DOHH2 (cell line): ENCODE data around the gene PTCH1.

ENCODE experiments used
- H3F3A ChIP-seq: fragments of 200-600 bp; sonication (generic), shearing (Covaris generic); 2 replicates; pipeline ENCODE4 v1.6.0; 2016; ENCODE audit warnings: antibody characterized with exemption, mild to moderate bottlenecking; ENCODE audit not compliant: control insufficient read depth, insufficient read depth
- H3K27ac ChIP-seq: fragments of 200-600 bp; sonication (generic); 2 replicates; pipeline ENCODE4 v1.5.1; 2014; ENCODE audit warnings: low read depth, mild to moderate bottlenecking, low read length, moderate library complexity
- H3K27me3 ChIP-seq: fragments of 200-600 bp; sonication (generic); 2 replicates; pipeline ENCODE4 v1.6.1; 2014; ENCODE audit warnings: mild to moderate bottlenecking, low read length, mixed read lengths; ENCODE audit not compliant: control insufficient read depth
- H3K36me3 ChIP-seq: fragments of 200-600 bp; sonication (generic); 2 replicates; pipeline ENCODE4 v1.6.1; 2014; ENCODE audit warnings: mild to moderate bottlenecking, low read length, moderate library complexity, mixed read lengths; ENCODE audit not compliant: control insufficient read depth
- H3K4me1 ChIP-seq: fragments of 200-600 bp; sonication (generic); 2 replicates; pipeline ENCODE4 v1.6.1; 2014; ENCODE audit warnings: mild to moderate bottlenecking, low read length, mixed read lengths; ENCODE audit not compliant: control insufficient read depth
- H3K4me2 ChIP-seq: fragments of 200-600 bp; sonication (generic); 2 replicates; pipeline ENCODE4 v1.6.0; 2014; ENCODE audit warnings: mild to moderate bottlenecking, low read length, moderate library complexity
- H3K4me3 ChIP-seq: fragments of 200-600 bp; sonication (generic); 2 replicates; pipeline ENCODE4 v1.5.1; 2014; ENCODE audit warnings: mild to moderate bottlenecking, low read length, mixed read lengths
- H3K79me2 ChIP-seq: fragments of 200-600 bp; sonication (generic); 2 replicates; pipeline ENCODE4 v1.6.1; 2014; ENCODE audit warnings: mild to moderate bottlenecking, low read length, mixed read lengths; ENCODE audit not compliant: control insufficient read depth
- H3K9me2 ChIP-seq: fragments of 200-600 bp; sonication (generic); replicated peaks from 2 replicates; pipeline ENCODE4 v1.6.1; 2014; ENCODE audit warnings: mild to moderate bottlenecking, low read length, mixed read lengths; ENCODE audit not compliant: control insufficient read depth
- H3K9me3 ChIP-seq: fragments of 200-600 bp; sonication (generic); 2 replicates; pipeline ENCODE4 v1.6.1; 2014; ENCODE audit warnings: antibody characterized with exemption, low read length, mixed read lengths; ENCODE audit not compliant: control insufficient read depth, insufficient read depth
- H4K20me1 ChIP-seq: fragments of 200-600 bp; sonication (generic); 2 replicates; pipeline ENCODE4 v1.6.0; 2014; ENCODE audit warnings: low read depth, mild to moderate bottlenecking, antibody characterized with exemption, low read length, moderate library complexity; ENCODE audit not compliant: control insufficient read depth, insufficient read depth
- EZH2phosphoT487 ChIP-seq: fragments of 200-600 bp; sonication (generic); IDR thresholded peaks from 2 replicates; pipeline ENCODE4 v1.6.1; 2017; ENCODE audit warnings: borderline replicate concordance, mild to moderate bottlenecking, antibody characterized with exemption, low read length, moderate library complexity, mixed read lengths
- TF ChIP-seq, protein P1 (sequence below): fragments of 200-600 bp; sonication (generic); IDR thresholded peaks from one replicate; pipeline ENCODE4 v1.5.1; 2014; ENCODE audit warnings: antibody characterized with exemption, mild to moderate bottlenecking, low read depth, low read length; ENCODE audit not compliant: poor library complexity, severe bottlenecking

The PTCH1 gene

DNA sequence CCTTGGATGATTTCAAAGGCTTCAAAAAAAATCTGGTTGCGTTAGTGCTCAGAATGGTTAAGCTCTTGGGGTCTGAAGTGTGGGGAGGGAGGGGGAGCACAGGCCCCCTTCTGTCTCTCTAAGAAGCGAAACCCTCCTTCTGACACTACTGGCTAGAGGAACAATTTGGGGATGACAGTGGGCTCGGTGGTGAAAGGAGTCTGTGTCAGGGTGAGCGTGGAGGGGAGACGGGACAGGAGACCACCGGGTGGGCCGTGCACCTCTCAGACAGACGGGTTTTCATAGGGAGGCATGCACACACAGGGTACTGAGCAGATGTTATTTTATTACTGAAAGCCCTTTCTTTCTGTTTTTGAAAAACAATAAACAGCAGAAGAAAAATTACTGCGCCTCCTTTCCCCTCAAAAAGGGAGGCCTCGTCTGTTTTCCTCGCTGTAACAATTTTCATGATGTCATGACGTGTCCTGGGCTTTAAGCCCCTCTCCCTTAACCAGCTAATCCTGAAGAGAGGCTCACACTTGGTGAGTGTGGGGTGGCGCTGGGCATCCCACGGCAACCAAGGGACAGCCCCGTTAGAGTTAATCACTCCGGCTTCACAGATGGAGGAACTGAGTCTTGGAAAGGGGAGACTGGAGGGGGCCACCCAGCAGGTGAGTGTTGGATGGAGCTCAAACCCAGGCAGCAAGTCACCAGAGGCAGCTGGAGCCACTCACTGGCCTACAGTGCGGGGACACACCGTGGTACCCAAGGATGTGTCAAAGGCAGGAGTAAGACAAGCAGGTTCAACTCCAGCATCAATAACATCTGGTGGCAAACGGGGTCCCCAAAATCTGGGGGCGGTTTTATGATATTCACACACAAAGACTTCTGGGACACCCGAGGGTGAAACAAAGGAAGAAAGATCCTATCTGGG, 53.4 kb downstream of the PTCH1 start:
- peak overlapping the region; percentile 99 for H3K4me2 ChIP-seq
- H3F3A ChIP-seq = peaks cover 20% of the 10 kb centered on the region
- H3K36me3 ChIP-seq = peaks cover 88% of the 10 kb centered on the region
- H3K9me2 ChIP-seq = no peaks in the 10 kb centered on the region
- peaks cover 52% of the 10 kb centered on the region for H3K4me1 ChIP-seq
- TF ChIP-seq, protein P1, sequence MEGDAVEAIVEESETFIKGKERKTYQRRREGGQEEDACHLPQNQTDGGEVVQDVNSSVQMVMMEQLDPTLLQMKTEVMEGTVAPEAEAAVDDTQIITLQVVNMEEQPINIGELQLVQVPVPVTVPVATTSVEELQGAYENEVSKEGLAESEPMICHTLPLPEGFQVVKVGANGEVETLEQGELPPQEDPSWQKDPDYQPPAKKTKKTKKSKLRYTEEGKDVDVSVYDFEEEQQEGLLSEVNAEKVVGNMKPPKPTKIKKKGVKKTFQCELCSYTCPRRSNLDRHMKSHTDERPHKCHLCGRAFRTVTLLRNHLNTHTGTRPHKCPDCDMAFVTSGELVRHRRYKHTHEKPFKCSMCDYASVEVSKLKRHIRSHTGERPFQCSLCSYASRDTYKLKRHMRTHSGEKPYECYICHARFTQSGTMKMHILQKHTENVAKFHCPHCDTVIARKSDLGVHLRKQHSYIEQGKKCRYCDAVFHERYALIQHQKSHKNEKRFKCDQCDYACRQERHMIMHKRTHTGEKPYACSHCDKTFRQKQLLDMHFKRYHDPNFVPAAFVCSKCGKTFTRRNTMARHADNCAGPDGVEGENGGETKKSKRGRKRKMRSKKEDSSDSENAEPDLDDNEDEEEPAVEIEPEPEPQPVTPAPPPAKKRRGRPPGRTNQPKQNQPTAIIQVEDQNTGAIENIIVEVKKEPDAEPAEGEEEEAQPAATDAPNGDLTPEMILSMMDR = no peak
- no peak for TF ChIP-seq EZH2phosphoT487
- H3K9me3 ChIP-seq = no peaks in the 10 kb centered on the region
- H3K27ac ChIP-seq = peak overlapping the region; percentile 100
- H3K79me2 ChIP-seq = peaks cover 30% of the 10 kb centered on the region
- H4K20me1 ChIP-seq = no peaks in the 10 kb centered on the region
- H3K4me3 ChIP-seq = peak overlapping the region; percentile 78
- H3K27me3 ChIP-seq = no peaks in the 10 kb centered on the region

DNA sequence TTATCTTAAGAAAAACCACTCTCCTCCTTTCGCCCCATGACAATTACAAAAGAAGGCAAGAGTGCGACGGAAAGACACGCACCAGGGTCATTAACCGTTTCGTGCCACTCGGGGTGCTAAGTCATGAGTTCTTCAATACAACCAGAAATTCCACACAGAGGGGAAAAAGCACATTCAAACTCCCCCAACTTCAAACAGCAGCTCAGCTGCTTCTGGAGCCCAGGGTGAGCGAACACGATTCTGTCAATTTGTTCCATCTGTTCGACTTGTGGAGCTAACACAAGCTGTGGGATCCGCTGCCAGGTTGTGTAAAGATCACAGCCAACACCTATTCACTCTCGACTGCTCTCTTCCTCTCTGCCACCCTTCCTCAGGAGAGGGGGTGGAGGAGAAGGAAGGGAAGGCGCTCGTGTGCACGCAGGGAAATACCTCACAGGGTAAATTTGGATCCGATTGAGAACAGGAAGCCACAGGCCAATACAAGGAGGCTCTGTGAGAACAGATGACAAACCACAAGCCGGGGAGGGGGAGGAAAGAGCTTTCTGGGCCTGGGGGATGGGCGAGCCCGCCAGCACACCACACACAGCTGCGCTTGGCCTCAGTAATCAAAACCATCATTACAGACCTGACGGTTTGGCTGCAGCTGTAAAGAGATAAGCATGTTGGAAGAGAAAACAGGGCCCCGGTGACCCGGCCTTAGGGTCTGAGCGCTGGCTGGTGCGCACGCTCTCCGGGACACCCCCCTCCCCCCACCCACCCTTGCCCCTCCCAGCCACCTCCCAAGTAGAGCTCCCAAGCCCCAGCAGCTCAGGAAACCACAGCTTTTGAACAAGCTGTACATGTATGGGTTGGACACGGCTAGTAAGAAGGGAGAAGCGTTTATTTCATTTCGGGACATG, 54.3 kb downstream of the PTCH1 start:
- no peaks in the 10 kb centered on the region for H3K9me3 ChIP-seq
- H3K36me3 ChIP-seq = peaks cover 89% of the 10 kb centered on the region
- no peaks in the 10 kb centered on the region for H3K27me3 ChIP-seq
- peak overlapping the region; percentile 100 for H3K27ac ChIP-seq
- peaks cover 30% of the 10 kb centered on the region for H3K79me2 ChIP-seq
- peaks cover 52% of the 10 kb centered on the region for H3K4me1 ChIP-seq
- H3K4me3 ChIP-seq = peak overlapping the region; percentile 78
- no peaks in the 10 kb centered on the region for H4K20me1 ChIP-seq
- H3K9me2 ChIP-seq = no peaks in the 10 kb centered on the region
- TF ChIP-seq EZH2phosphoT487 = peak; percentile 67; the same call in 1 of the 2 replicates
- TF ChIP-seq, protein P1 = no peak
- peak overlapping the region; percentile 99 for H3K4me2 ChIP-seq
- peaks cover 20% of the 10 kb centered on the region for H3F3A ChIP-seq

DNA sequence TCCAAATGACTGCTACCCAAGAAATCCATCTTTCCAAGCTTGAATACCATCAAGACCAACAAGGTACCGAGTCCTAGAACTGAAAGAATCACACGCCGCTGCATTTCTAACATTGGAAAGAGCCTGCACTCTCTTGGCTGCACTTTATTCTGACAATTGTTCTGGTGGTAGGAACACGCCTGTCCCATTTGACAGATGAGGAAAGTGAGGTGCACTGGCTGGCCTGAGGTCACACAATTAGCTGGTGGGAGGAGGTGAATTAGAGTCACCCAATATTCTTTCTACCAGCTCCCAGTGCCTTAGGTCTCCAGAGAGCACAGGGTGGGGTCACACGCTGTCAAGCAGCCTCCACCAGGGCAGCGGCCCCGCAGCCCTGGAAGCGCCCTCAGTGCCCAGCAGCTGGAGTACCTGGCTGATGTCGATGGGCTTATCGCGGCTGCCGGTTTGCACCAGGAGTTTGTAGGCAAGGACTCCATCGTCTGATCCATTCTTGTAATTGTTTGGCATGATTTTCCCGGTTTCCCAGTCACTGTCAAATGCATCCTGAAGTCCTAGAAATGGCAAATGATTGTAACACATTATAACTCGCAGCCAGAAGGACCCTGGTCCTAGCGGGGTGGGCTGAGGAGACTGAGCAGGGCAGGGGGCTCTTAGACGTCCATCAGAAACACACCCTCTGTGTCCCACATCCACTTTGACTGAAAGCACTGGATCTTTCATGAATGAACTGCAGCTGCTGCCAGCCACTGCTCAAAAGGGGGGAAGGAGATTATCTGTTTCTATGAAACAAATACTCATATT, 55.1 kb downstream of the PTCH1 start:
- H3K4me3 ChIP-seq = peak overlapping the region; percentile 70
- H3K79me2 ChIP-seq = peaks cover 30% of the 10 kb centered on the region
- H3K9me2 ChIP-seq = no peaks in the 10 kb centered on the region
- H3K4me2 ChIP-seq = peak overlapping the region; percentile 88
- H3K4me1 ChIP-seq = peaks cover 52% of the 10 kb centered on the region
- H4K20me1 ChIP-seq = no peaks in the 10 kb centered on the region
- peaks cover 20% of the 10 kb centered on the region for H3F3A ChIP-seq
- no peaks in the 10 kb centered on the region for H3K27me3 ChIP-seq
- H3K27ac ChIP-seq = peak overlapping the region; percentile 100
- no peak for TF ChIP-seq EZH2phosphoT487
- TF ChIP-seq, protein P1 = no peak
- H3K9me3 ChIP-seq = no peaks in the 10 kb centered on the region
- H3K36me3 ChIP-seq = peaks cover 90% of the 10 kb centered on the region
